Upper lobe of left lung (tissue), 6 donors: Measurements from ENCODE around the gene WASF3. TPM values are rescaled to one million over a fixed set of nuclear protein-coding genes. Genes with fewer than 3 reads are reported as not detected.
A peak's percentile ranks its signal among the peaks of the same experiment; 100 is the strongest.

Source experiments
- ATAC-seq, 2 donors: fragments of 200-7000 bp; cut with Tn5 transposase; one replicate each; pipeline ENCODE4 v1.9.1; 2022; ENCODE audit warnings: mild to moderate bottlenecking in 2 of 2, moderate library complexity in 2 of 2; ENCODE audit not compliant: low FRiP score in 2 of 2
- DNase-seq, 2 donors: peaks; one replicate each; pipeline ENCODE4 v3.0.0-alpha.2; 2019 to 2020
- H3K27ac ChIP-seq, 4 donors: fragments of 200-600 bp; sonication (generic); one replicate each; pipeline ENCODE4 v1.5.1; 2016 to 2019
- H3K27me3 ChIP-seq, 4 donors: fragments of 200-600 bp; sonication (generic); one replicate each; pipeline ENCODE4 v1.5.1; 2017 to 2019
- H3K36me3 ChIP-seq, 4 donors: fragments of 200-600 bp; sonication (generic); one replicate each; pipeline ENCODE4 v1.5.1; 2016 to 2019
- H3K4me1 ChIP-seq, 4 donors: fragments of 200-600 bp; sonication (generic); one replicate each; pipeline ENCODE4 v1.5.1; 2018 to 2019
- H3K4me3 ChIP-seq, 4 donors: fragments of 200-600 bp; sonication (generic); one replicate each; pipeline ENCODE4 v1.5.1; 2017 to 2019; ENCODE audit warnings: mild to moderate bottlenecking in 2 of 4, moderate library complexity in 1 of 4
- H3K9me3 ChIP-seq, 4 donors: fragments of 200-600 bp; sonication (generic); one replicate each; pipeline ENCODE4 v1.5.1; 2018 to 2019
- EP300 ChIP-seq, 4 donors: sonication (generic); formaldehyde crosslinking; IDR thresholded peaks; one replicate each; pipeline ENCODE4 v1.5.1; 2017; ENCODE audit warnings: antibody characterized with exemption in 4 of 4, control low read depth in 2 of 4
- POLR2A ChIP-seq, 4 donors: fragments of 450-650 bp; IDR thresholded peaks; one replicate each; pipeline ENCODE4 v1.5.1; 2016 to 2017; ENCODE audit warnings: antibody characterized with exemption in 4 of 4, mild to moderate bottlenecking in 2 of 4
- POLR2AphosphoS5 ChIP-seq, 2 donors: sonication (generic); formaldehyde crosslinking; IDR thresholded peaks; one replicate each; pipeline ENCODE4 v1.5.1; 2017; ENCODE audit warnings: antibody characterized with exemption in 2 of 2
- WGBS, 2 donors: methylation state at CpG; one replicate each; pipeline ENCODE4 v1.1.5; 2017 to 2018; 5-methylcytosine and 5-hydroxymethylcytosine counted together
- total RNA-seq, 6 donors: library from RNA; depleted of rRNA in 4 of 6; stranded (reverse); fragments of >200 nt in 4 of 6; gene quantifications; one replicate each; pipeline versions ENCODE4 v1.1.0 to v1.2.1, GENCODE V29; 2016 to 2021
- TF ChIP-seq, protein P1 (sequence below), 6 experiments: fragments of 450-650 bp in 4 of 6; fragments of 200-600 bp in 2 of 6; sonication (generic) in 2 of 6; IDR thresholded peaks; one replicate each; pipeline ENCODE4 v1.5.1; 2016 to 2019; ENCODE audit warnings: antibody characterized with exemption in 6 of 6
- donor health status: DM: no; HTN: no; CAD: no; lungs with moderate emphysema.
- donor health status: DM: no; HTN: yes; CAD: no; lungs with severe emphysema.

The WASF3 gene
- total RNA-seq, 6 donors from 2014 or later, result 12.6 to 23.0 (median 20.2) TPM

DNA sequence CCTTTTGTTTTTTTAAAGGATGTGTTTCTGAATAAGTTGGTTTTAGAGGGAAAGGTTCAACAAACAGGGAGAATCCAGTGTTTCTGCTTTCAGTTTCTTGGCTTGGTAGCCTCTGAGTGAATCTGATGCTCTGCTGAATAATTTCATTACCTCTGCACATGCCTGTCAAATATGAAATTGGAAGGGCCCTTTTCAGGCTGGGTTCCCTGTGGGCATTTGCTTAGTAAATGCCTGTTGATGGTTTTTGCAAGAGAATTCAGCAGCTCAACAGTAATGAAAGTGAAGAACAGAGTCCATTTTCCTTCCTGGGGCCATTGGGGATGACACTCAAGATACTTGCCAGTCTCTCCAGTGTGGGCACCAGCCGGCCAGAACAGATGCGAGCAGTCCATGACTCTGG, 128.8 kb downstream of the WASF3 start:
- H3K27me3 ChIP-seq, result no peaks in the 10 kb centered on the region
- no peak for TF ChIP-seq EP300 (IDR thresholded peaks at IDR 0.05)
- TF ChIP-seq POLR2AphosphoS5 (IDR thresholded peaks at IDR 0.05), result no peak
- TF ChIP-seq, protein P1, sequence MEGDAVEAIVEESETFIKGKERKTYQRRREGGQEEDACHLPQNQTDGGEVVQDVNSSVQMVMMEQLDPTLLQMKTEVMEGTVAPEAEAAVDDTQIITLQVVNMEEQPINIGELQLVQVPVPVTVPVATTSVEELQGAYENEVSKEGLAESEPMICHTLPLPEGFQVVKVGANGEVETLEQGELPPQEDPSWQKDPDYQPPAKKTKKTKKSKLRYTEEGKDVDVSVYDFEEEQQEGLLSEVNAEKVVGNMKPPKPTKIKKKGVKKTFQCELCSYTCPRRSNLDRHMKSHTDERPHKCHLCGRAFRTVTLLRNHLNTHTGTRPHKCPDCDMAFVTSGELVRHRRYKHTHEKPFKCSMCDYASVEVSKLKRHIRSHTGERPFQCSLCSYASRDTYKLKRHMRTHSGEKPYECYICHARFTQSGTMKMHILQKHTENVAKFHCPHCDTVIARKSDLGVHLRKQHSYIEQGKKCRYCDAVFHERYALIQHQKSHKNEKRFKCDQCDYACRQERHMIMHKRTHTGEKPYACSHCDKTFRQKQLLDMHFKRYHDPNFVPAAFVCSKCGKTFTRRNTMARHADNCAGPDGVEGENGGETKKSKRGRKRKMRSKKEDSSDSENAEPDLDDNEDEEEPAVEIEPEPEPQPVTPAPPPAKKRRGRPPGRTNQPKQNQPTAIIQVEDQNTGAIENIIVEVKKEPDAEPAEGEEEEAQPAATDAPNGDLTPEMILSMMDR (IDR thresholded peaks at IDR 0.05), result no peak
- TF ChIP-seq POLR2A (IDR thresholded peaks at IDR 0.05), result no peak
- 93 to 100% methylated on average over 2 of the region's 2 CpGs for WGBS, 2 donors
- no peak overlapping the region for H3K27ac ChIP-seq
- H3K4me1 ChIP-seq, result no peaks in the 10 kb centered on the region
- DNase-seq, result no peak
- H3K36me3 ChIP-seq, result peaks cover 0 to 37% (median 8%) of the 10 kb centered on the region in 4 donors
- H3K4me3 ChIP-seq, result no peak overlapping the region
- no peak for ATAC-seq
- peaks cover 0 to 9% (median 0%) of the 10 kb centered on the region in 4 donors for H3K9me3 ChIP-seq

DNA sequence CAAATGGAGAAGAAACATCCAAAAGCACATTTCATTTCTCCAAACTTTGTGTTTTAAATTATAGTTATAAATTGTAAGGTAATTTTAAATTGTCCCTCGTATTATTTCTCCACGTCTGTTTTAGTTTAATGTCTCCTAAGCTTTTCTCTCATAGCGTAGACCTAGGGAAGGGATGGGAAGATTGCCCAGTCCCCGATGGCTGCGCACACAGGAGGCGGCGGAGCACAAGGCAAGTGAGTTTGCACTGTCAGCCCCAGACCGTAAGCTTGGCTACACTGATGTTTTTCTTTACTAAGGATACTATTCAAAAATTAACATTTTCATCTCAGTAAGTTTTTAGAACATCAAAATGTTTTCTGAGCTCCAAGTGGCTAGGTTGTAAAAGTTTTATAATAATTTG, 130.8 kb downstream of the WASF3 start:
- DNase-seq, result peak in 1 of 2 donors; percentile 15
- Histone ChIP-seq H3K4me3 (no peak overlapping the region), H3K36me3 (peaks cover 0 to 21% (median 1%) of the 10 kb centered on the region in 4 donors), H3K4me1 (no peaks in the 10 kb centered on the region), H3K27me3 (no peaks in the 10 kb centered on the region), H3K9me3 (peaks cover 0 to 9% (median 0%) of the 10 kb centered on the region in 4 donors), H3K27ac (no peak overlapping the region)
- ATAC-seq, result no peak
- no peak for TF ChIP-seq POLR2AphosphoS5 (IDR thresholded peaks at IDR 0.05)
- TF ChIP-seq, protein P1 (IDR thresholded peaks at IDR 0.05), result no peak
- no peak for TF ChIP-seq EP300 (IDR thresholded peaks at IDR 0.05)
- no peak for TF ChIP-seq POLR2A (IDR thresholded peaks at IDR 0.05)
- 95 to 96% methylated on average over 8 of the region's 8 CpGs for WGBS, 2 donors

DNA sequence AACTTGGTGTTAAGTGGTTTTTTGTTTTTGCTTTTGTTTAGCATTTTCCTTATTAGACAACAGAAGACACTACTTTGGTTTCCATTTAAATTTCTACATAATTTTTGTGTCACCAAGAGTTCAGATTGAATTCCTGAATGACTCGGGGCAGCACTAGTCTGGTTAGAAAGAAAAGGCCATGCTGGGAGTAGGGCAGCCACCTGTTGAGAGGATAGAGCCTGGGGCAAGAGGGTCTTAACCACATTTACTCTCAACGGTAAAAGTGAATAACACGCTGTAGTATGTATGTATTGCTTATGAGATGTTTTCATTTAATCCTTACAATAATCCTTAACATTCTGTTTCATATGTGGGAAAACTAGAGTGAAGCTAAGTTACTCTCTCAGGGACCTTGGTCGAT, 131.5 kb downstream of the WASF3 start:
- TF ChIP-seq, protein P1 (IDR thresholded peaks at IDR 0.05), result no peak
- TF ChIP-seq POLR2A (IDR thresholded peaks at IDR 0.05) (no peak), POLR2AphosphoS5 (IDR thresholded peaks at IDR 0.05) (no peak), EP300 (IDR thresholded peaks at IDR 0.05) (no peak)
- H3K27me3 ChIP-seq, result no peaks in the 10 kb centered on the region
- WGBS, 2 donors, result 90 to 91% methylated on average over 4 of the region's 4 CpGs

DNA sequence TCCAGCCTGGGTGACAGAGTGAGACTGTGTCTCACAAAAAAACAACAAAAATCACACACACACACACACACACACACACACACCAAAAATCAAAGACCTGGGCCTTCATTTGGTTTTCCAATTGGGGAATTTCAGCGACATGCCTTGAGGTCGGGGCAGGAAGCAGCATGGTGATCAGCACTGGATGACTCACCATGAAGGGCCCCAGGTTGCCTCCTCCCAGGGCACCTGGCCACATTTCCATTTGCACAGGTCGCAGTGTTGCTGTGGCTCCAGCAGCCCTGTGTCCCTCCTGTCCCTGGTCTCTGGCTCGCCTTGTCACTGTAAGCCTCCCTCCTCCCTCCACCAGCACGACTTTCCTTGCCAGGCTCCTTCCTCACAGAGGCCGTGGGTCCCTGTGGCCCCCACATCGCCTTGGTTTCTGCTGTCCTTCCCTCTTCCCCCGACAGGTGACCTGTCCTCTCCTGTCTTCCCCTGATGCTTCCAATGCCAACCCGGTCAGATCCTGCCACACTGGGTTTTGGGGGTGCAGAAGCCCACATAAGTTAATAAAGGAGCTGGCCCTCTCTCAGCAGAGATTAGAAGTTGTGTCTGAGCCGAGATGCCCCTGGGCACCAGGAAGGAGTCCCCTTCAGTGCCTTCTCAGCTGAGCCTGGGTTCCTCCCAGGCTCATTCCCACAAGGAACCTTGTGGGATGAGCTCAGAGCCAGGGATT, 136.4 kb downstream of the WASF3 start:
- Histone ChIP-seq H3K27ac (no peak overlapping the region), H3K27me3 (no peaks in the 10 kb centered on the region), H3K36me3 (no peaks in the 10 kb centered on the region), H3K4me3 (no peak overlapping the region), H3K4me1 (peaks cover 0 to 7% (median 3%) of the 10 kb centered on the region in 4 donors), H3K9me3 (peaks cover 0 to 9% (median 0%) of the 10 kb centered on the region in 4 donors)
- no peak for ATAC-seq
- WGBS, 2 donors, result 76 to 79% methylated on average over 10 of the region's 10 CpGs
- TF ChIP-seq EP300 (IDR thresholded peaks at IDR 0.05), result no peak
- peak in 1 of 2 donors; percentile 17 for DNase-seq

More for the DNA sequence above, 131.5 kb downstream of the WASF3 start:
- peaks cover 0 to 15% (median 1%) of the 10 kb centered on the region in 4 donors for H3K36me3 ChIP-seq
- H3K4me3 ChIP-seq, result no peak overlapping the region
- ATAC-seq, result no peak
- H3K27ac ChIP-seq, result no peak overlapping the region
- H3K9me3 ChIP-seq, result peaks cover 0 to 9% (median 0%) of the 10 kb centered on the region in 4 donors
- no peaks in the 10 kb centered on the region for H3K4me1 ChIP-seq
- DNase-seq, result no peak

DNA sequence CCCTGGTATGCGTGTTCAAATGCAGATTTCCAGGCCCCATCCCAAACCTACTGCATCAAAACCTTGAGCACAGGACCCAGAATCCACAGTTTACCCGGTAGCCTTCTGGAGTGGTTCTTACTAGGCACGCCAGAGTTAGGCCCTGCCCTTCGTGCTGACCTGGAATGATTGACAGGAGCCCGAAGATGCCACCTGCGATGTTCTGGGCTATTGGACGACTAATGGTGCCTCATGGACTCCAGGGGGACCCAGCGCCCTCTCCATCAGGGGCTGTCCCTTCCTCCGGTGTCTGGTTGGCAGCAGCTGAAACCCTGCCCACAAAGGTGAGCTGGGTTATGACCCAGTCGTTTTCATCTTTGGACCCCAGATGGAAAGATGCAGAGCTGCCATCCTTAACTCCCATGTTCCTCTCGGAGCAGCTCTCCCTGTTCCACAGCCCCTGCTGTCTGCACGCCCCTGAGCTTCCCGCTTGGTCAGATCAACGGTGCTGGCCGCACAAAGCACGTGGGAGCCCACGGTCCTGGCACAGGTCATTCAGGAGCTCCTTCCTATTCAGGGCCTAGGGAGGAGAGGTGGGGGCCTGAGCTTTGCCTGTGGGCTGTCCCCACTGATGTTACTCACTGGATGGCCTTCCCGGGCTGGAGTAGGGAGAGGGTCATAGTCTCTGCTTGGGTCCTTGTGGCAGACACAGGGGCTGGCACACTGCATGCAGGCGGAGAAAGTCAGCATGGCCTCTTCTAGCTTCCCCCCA, 137.3 kb downstream of the WASF3 start:
- Histone ChIP-seq H3K4me3 (no peak overlapping the region), H3K27me3 (no peaks in the 10 kb centered on the region), H3K9me3 (peaks cover 0 to 8% (median 0%) of the 10 kb centered on the region in 4 donors), H3K36me3 (no peaks in the 10 kb centered on the region), H3K4me1 (peaks cover 0 to 7% (median 3%) of the 10 kb centered on the region in 4 donors), H3K27ac (no peak overlapping the region)
- ATAC-seq (no peak), DNase-seq (peak in 1 of 2 donors; percentile 42)
- TF ChIP-seq POLR2AphosphoS5 (IDR thresholded peaks at IDR 0.05), result no peak
- no peak for TF ChIP-seq POLR2A (IDR thresholded peaks at IDR 0.05)
- TF ChIP-seq, protein P1 (IDR thresholded peaks at IDR 0.05), result no peak
- no peak for TF ChIP-seq EP300 (IDR thresholded peaks at IDR 0.05)
- WGBS, 2 donors, result 81 to 87% methylated on average over 9 to 19 of the region's 19 CpGs
